NCI-H146 treated with DMSO at 0.1 percent for 48 hours (cell line): ENCODE data around the gene PCDHA1.
"Not testable (repeated sequence)": the region's sequence is repeated elsewhere in the genome, so short reads cannot be mapped to it uniquely, and the experiment has no call there.

Experiments used
- DNase-seq: peaks from one replicate; lab custom pipeline; 2025; ENCODE audit not compliant: unreplicated experiment; lab: John Stamatoyannopoulos, UW

PCDHA1 gene

DNA sequence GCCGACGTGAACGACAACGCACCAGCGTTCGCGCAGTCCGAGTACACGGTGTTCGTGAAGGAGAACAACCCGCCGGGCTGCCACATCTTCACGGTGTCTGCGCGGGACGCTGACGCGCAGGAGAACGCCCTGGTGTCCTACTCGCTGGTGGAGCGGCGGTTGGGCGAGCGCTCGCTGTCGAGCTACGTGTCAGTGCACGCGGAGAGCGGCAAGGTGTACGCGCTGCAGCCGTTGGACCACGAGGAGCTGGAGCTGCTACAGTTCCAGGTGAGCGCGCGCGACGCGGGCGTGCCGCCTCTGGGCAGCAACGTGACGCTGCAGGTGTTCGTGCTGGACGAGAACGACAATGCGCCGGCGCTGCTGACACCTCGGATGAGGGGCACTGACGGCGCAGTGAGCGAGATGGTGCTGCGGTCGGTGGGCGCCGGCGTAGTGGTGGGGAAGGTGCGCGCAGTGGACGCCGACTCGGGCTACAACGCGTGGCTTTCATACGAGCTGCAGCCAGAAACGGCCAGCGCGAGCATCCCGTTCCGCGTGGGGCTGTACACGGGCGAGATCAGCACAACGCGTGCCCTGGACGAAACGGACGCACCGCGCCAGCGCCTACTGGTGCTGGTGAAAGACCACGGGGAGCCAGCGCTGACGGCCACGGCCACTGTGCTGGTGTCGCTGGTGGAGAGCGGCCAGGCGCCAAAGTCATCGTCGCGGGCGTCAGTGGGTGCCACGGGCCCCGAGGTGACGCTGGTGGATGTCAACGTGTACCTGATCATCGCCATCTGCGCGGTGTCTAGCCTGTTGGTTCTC lies 64.1 kb downstream of the PCDHA1 start:
- not testable (repeated sequence) for DNase-seq

DNA sequence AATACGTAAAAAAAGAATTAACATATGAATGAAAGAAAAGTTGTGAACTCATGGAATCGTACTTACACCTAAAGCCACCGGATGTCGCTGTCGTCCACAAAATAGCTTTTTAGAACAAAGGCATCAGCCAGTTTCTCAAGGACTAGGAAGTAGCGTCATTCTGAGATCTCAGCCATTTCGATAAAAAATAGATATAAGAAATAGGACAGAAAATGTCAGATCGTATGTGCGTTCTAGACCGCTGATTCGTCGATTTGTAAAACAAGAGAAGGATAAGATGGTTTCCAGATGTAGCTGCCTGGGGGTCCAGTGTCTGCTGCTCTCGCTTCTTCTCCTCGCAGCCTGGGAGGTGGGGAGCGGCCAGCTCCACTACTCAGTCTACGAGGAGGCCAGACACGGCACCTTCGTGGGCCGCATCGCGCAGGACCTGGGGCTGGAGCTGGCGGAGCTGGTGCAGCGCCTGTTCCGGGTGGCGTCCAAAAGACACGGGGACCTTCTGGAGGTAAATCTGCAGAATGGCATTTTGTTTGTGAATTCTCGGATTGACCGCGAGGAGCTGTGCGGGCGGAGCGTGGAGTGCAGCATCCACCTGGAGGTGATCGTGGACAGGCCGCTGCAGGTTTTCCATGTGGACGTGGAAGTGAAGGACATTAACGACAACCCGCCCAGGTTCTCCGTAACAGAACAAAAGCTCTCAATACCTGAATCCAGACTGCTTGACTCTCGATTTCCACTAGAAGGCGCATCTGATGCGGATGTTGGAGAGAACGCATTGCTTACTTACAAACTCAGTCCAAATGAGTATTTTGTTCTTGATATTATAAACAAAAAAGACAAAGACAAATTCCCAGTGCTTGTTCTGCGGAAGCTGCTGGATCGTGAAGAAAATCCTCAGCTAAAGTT lies 70.1 kb downstream of the PCDHA1 start, which contains the start of gene PCDHA10:
TSS of gene PCDHA10 (plus strand) at position 126 of the 903 bp plus-strand sequence. CDS start at position 278, 152 bp downstream.
- no peak for DNase-seq

DNA sequence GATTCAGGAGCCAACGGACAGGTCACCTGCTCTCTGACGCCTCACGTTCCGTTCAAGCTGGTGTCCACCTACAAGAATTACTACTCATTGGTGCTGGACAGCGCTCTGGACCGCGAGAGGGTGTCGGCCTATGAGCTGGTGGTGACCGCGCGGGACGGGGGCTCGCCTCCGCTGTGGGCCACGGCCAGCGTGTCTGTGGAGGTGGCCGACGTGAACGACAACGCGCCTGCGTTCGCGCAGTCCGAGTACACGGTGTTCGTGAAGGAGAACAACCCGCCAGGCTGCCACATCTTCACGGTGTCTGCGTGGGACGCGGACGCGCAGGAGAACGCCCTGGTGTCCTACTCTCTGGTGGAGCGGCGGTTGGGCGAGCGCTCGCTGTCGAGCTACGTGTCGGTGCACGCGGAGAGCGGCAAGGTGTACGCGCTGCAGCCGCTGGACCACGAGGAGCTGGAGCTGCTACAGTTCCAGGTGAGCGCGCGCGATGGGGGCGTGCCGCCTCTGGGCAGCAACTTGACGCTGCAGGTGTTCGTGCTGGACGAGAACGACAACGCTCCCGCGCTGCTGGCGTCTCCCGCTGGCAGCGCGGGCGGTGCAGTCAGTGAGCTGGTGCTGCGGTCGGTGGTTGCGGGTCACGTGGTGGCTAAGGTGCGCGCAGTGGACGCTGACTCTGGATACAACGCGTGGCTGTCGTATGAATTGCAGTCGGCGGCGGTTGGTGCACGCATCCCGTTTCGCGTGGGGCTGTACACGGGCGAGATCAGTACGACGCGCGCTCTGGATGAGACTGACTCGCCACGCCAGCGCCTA lies 71.4 kb downstream of the PCDHA1 start:
- DNase-seq: no peak

DNA sequence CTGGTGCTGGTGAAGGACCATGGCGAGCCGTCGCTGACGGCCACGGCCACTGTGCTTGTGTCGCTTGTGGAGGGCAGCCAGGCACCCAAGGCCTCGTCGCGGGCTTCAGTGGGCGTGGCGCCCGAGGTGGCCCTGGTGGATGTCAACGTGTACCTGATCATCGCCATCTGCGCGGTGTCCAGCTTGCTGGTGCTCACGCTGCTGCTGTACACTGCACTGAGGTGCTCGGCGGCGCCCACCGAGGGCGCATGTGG lies 72.0 kb downstream of the PCDHA1 start:
- no peak for DNase-seq

DNA sequence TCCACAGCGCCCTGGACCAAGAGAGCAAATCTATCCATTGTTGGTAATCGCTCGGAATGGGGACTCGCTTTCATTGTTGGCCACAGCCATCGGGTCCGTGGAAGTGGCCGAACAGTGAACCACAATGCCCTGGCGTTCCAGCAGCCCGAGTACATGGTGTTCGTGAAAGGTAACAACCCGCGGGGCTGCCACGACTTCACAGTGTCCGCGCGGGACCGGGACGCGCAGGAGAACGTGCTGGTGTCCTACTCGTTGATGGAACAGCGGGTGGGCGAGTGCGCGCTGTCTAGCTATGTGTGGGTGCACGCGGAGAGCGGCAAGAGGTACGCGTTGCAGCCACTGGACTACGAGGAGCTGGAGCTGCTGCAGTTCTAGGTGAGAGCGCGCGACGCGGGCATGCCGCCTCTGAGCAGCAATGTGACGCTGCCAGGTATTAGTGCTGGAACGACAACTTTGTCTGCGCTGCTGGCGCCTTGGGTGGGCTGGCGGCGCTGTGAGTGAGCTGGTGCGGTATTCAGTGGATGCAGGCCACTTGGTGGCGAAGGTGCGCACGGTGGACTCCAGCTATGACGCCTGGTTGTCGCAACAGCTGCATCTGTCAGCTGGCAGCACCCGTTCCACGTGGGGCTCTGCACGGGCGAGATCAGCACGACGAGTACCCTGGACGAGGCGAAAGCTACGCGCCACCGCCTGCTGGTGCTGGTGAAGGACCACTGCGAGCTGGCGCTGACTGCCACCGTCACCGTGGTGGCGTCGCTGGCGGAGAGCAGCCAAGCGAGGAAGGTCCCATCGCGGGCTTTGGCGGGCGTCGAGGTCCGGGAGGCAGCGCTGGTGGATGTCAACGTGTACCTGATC lies 76.7 kb downstream of the PCDHA1 start:
- DNase-seq: no peak

DNA sequence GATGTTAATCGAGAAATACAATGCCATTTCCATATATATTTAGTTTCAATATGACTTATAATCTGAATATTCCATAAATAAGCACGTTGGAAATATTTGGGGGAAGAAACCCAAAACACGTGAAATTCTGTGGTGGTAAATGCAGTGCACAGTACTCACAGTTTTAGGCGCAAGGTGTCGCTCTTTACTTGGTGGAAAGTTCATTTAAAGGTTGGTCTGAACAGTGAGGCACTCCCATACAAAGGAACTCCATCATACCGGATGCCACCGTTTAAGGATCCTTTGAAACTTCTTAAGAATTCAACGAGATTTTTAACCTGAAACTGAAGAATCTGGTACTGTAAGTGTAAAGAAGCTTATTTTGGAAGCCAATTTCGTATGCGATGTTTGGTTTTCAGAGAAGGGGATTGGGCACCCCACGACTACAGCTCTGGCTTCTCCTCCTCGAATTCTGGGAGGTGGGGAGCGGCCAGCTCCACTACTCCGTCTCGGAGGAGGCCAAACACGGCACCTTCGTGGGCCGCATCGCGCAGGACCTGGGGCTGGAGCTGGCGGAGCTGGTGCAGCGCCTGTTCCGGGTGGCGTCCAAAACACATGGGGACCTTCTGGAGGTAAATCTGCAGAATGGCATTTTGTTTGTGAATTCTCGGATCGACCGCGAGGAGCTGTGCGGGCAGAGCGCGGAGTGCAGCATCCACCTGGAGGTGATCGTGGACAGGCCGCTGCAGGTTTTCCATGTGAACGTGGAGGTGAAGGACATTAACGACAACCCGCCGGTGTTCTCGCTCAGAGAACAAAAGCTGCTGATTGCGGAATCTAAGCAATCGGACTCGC lies 83.0 kb downstream of the PCDHA1 start, which contains the start of gene PCDHA11:
TSS of gene PCDHA11 (plus strand) at position 237 of the 834 bp plus-strand sequence. CDS start at position 384, 147 bp downstream.
- DNase-seq: no peak

DNA sequence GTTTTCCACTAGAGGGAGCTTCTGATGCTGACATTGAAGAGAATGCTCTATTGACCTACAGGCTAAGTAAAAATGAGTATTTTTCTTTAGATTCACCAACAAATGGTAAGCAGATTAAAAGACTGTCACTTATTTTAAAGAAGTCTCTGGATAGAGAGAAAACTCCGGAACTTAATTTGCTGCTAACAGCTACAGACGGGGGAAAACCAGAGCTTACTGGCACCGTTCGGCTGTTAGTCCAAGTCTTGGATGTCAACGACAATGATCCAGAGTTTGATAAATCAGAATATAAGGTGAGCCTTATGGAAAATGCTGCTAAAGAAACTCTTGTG lies 83.6 kb downstream of the PCDHA1 start:
- DNase-seq: no peak

DNA sequence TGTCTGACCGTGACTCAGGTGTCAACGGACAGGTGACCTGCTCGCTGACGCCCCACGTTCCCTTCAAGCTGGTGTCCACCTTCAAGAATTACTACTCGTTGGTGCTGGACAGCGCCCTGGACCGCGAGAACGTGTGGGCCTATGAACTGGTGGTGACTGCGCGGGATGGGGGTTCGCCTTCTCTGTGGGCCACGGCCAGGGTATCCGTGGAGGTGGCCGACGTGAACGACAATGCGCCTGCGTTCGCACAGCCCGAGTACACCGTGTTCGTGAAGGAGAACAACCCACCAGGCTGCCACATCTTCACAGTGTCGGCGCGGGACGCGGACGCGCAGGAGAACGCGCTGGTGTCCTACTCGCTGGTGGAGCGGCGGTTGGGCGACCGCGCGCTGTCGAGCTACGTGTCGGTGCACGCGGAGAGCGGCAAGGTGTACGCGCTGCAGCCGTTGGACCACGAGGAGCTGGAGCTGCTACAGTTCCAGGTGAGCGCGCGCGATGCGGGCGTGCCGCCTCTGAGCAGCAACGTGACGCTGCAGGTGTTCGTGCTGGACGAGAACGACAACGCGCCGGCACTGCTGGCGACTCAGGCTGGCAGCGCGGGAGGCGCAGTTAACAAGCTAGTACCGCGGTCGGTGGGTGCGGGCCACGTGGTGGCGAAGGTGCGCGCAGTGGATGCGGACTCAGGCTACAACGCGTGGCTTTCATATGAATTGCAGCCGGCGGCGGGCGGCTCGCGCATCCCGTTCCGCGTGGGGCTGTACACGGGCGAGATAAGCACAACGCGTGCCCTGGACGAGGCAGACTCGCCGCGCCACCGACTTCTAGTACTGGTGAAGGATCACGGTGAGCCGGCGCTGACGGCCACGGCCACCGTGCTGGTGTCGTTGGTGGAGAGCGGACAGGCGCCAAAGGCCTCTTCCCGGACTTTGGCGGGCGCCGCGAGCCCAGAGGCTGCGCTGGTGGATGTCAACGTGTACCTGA lies 84.6 kb downstream of the PCDHA1 start:
- no peak for DNase-seq

DNA sequence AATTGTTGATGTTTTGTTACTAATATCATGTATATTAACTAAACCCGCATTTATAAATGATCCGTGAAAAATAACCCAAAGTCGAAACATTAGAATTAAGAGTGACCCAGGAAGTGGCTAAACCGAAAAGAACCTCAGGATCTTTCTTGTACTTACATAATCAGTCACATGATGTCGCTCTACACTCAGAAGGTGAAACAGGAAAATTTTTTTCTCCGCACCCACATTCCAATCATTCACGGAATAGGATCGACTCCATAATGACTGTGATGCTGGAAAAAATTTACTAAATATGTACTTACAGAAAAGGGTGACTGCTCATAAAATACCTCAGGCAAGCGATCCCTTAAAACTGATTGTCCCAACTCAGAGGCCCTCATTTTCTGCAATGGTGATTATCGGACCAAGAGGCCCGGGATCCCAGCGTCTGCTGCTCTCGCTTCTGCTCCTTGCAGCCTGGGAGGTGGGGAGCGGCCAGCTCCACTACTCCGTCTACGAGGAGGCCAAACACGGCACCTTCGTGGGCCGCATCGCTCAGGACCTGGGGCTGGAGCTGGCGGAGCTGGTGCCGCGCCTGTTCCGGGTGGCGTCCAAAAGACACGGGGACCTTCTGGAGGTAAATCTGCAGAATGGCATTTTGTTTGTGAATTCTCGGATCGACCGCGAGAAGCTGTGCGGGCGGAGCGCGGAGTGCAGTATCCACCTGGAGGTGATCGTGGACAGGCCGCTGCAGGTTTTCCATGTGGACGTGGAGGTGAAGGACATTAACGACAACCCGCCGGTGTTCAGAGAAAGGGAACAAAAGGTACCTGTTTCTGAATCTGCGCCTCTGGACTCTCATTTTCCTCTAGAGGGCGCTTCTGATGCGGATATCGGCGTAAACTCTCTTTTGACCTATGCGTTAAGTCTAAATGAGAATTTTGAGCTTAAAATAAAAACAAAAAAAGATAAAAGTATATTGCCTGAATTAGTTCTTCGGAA lies 89.4 kb downstream of the PCDHA1 start, which contains the start of gene PCDHA12:
TSS of gene PCDHA12 (plus strand) at position 224 of the 981 bp plus-strand sequence. CDS start at position 389, 165 bp downstream.
- no peak for DNase-seq

DNA sequence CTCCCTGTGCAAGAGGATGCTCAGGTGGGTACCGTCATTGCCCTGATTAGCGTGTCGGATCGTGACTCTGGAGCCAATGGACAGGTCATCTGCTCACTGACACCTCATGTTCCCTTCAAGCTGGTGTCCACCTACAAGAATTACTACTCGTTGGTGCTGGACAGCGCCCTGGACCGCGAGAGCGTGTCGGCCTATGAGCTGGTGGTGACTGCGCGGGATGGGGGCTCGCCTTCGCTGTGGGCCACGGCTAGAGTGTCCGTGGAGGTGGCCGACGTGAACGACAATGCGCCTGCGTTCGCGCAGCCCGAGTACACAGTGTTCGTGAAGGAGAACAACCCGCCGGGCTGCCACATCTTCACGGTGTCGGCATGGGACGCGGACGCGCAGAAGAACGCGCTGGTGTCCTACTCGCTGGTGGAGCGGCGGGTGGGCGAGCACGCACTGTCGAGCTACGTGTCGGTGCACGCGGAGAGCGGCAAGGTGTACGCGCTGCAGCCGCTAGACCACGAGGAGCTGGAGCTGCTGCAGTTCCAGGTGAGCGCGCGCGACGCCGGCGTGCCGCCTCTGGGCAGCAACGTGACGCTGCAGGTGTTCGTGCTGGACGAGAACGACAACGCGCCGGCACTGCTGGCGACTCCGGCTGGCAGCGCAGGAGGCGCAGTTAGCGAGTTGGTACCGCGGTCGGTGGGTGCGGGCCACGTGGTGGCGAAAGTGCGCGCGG lies 90.8 kb downstream of the PCDHA1 start:
- DNase-seq: not testable (repeated sequence)

DNA sequence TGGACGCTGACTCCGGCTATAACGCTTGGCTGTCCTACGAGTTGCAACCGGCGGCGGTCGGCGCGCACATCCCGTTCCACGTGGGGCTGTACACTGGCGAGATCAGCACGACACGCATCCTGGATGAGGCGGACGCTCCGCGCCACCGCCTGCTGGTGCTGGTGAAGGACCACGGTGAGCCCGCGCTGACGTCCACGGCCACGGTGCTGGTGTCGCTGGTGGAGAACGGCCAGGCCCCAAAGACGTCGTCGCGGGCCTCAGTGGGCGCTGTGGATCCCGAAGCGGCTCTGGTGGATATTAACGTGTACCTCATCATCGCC lies 91.3 kb downstream of the PCDHA1 start:
- no peak for DNase-seq

DNA sequence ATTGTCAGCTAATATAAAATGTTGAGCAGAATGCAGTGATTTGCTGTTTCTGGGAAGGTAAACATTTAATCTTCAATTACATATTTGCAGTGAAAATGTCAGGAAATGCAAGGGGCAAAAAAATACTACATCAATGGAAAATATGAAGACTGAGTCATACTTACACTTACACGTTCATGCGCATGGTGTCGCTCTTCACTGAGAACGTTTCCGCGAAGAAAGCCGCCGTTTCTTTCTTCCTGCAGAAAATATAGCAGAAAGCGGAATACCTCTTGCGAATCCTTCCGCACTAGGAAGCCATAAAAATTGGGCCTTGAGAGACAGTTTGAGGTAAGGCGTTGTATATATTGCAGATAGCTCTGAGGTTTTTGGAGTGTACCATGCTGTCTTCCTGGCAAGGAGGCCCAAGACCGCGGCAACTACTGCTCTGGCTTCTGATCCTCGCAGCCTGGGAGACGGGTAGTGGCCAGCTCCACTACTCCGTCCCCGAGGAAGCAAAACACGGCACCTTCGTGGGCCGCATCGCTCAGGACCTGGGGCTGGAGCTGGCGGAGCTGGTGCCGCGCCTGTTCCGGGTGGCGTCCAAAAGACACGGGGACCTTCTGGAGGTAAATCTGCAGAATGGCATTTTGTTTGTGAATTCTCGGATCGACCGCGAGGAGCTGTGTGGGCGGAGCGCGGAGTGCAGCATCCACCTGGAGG lies 96.1 kb downstream of the PCDHA1 start, which contains the start of gene PCDHA13:
TSS of gene PCDHA13 (plus strand) at position 236 of the 702 bp plus-strand sequence. CDS start at position 381, 145 bp downstream.
- no peak for DNase-seq

DNA sequence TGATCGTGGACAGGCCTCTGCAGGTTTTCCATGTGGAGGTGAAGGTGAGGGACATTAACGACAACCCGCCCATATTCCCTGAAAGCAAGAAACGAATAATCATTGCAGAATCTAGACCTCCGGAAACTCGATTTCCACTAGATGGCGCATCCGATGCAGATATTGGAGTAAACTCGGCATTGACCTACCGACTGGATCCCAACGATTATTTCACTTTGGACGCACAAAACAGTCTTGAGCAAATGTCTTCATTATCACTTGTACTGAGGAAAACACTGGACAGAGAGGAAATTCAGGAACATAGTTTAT lies 96.6 kb downstream of the PCDHA1 start:
- DNase-seq: no peak

DNA sequence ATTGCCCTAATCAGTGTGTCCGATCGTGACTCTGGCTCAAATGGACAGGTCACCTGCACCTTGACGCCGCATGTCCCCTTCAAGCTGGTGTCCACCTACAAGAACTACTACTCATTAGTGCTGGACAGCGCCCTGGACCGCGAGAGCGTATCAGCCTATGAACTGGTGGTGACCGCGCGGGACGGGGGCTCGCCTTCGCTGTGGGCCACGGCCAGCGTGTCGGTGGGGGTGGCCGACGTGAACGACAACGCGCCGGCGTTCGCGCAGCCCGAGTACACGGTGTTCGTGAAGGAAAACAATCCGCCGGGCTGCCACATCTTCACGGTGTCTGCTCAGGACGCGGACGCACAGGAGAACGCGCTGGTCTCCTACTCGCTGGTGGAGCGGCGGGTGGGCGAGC lies 97.4 kb downstream of the PCDHA1 start:
- DNase-seq: no peak

DNA sequence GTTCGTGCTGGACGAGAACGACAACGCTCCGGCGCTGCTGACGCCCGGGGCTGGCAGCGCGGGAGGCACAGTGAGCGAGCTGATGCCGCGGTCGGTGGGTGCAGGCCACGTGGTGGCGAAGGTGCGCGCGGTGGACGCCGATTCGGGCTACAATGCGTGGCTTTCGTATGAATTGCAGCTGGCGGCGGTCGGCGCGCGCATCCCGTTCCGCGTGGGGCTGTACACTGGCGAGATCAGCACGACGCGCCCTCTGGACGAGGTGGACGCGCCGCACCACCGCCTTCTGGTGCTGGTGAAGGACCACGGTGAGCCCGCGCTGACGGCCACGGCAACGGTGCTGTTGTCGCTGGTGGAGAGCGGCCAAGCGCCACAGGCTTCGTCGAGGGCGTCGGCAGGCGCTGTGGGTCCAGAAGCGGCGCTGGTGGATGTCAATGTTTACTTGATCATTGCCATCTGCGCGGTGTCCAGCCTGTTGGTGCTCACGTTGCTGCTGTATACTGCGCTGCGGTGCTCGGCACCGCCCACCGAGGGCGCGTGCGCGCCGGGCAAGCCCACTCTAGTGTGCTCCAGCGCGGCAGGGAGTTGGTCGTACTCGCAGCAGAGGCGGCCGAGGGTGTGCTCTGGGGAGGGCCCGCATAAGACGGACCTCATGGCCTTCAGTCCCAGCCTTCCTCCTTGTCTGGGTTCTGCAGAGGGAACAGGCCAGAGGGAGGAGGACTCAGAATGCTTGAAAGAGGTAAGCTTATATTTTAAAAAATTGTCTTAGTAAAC lies 98.2 kb downstream of the PCDHA1 start:
- no peak for DNase-seq
